ENCODE data around the gene MAG.
"Not testable (repeated sequence)": the region's sequence is repeated elsewhere in the genome, so short reads cannot be mapped to it uniquely, and the experiment has no call there.

GRCh38 chr19:35358834-35359233, 66.9 kb downstream of the MAG start:
- not testable (repeated sequence) for TF ChIP-seq YY1 (IDR thresholded peaks at IDR 0.05; ENCODE audit: insufficient read depth, insufficient read length); ZNF274 (IDR thresholded peaks at IDR 0.05; ENCODE audit: low read depth, low read length)

Measured in NT2/D1 (cell line).